ENCODE data around the gene GLRX. TPM values are rescaled to one million over a fixed set of nuclear protein-coding genes. Genes with fewer than 3 reads are reported as not detected.
A peak's percentile ranks its signal among the peaks of the same experiment; 100 is the strongest.

The GLRX gene
- total and polyA plus RNA-seq, 11 donors, result 69.7 to 293 (median 116) TPM

DNA sequence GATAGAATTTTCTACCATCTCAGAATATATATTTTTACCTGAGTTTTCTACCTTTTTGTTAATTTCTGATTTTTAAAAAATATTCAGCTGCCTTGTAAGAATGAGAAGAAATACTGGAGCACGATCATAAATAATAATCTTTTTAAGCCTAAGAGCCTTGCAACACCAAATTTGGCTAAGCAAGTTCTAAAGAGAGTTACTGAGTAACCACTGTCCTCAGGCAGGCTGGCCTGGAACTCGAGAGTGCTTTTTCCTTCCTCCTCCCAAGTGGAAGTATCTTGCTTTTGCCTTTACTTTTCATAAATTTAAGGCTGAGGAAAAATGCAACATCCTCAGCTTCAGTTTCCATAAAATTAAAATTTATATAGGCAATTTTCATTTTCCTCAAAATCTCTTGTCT is 21.0 kb downstream of the GLRX start:
- intact Hi-C loops (cut with DNase I), result loop anchor here in 1 of 10 donors (5.0 kb wide), 1 partner anchor 36 kb away; no protein-coding TSS in a partner anchor
- Histone ChIP-seq H3K27ac (peak overlapping the region in 7 of 12 donors; percentile 23 to 86 (median 70)), H3K9me3 (peaks cover 0 to 10% (median 0%) of the 10 kb centered on the region in 12 donors), H3K4me1 (peaks cover 0 to 34% (median 17%) of the 10 kb centered on the region in 12 donors), H3K4me3 (no peak overlapping the region), H3K36me3 (peaks cover 0 to 10% (median 0%) of the 10 kb centered on the region in 9 donors), H3K27me3 (no peaks in the 10 kb centered on the region)
- TF ChIP-seq POLR2A (IDR thresholded peaks at IDR 0.05), result no peak
- TF ChIP-seq, protein P1, sequence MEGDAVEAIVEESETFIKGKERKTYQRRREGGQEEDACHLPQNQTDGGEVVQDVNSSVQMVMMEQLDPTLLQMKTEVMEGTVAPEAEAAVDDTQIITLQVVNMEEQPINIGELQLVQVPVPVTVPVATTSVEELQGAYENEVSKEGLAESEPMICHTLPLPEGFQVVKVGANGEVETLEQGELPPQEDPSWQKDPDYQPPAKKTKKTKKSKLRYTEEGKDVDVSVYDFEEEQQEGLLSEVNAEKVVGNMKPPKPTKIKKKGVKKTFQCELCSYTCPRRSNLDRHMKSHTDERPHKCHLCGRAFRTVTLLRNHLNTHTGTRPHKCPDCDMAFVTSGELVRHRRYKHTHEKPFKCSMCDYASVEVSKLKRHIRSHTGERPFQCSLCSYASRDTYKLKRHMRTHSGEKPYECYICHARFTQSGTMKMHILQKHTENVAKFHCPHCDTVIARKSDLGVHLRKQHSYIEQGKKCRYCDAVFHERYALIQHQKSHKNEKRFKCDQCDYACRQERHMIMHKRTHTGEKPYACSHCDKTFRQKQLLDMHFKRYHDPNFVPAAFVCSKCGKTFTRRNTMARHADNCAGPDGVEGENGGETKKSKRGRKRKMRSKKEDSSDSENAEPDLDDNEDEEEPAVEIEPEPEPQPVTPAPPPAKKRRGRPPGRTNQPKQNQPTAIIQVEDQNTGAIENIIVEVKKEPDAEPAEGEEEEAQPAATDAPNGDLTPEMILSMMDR (IDR thresholded peaks at IDR 0.05), result no peak
- 52 to 78% (median 69%) methylated on average over 2 of the region's 2 CpGs for WGBS, 4 donors
- ATAC-seq (no peak), DNase-seq (no peak)

DNA sequence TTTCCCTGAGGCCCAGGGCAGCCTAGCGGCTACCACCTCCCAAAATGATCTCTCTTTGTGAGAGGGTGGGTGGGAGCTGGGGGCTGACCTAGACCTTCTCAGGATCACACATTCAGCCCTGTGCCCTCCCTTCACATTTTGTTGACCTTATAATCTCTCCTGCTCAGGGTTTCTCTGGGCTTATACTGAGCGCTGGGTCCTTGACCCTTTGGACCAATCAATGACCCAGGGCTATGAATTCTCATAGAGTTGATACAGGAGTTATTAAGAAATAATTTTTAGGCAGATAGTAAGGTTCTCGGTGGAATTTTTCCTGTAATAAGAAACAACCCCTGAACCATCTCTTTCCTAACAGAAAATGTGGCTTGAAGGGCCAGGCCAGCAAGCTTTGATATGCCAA is 22.0 kb downstream of the GLRX start:
- WGBS, 4 donors, result 95 to 99% (median 98%) methylated on average over 3 of the region's 3 CpGs
- ATAC-seq (no peak), DNase-seq (no peak)
- Histone ChIP-seq H3K4me1 (peaks cover 0 to 34% (median 17%) of the 10 kb centered on the region in 12 donors), H3K9me3 (peaks cover 0 to 10% (median 0%) of the 10 kb centered on the region in 12 donors), H3K36me3 (peaks cover 0 to 19% (median 0%) of the 10 kb centered on the region in 9 donors), H3K4me3 (no peak overlapping the region), H3K27ac (no peak overlapping the region), H3K27me3 (no peaks in the 10 kb centered on the region)
- TF ChIP-seq POLR2A (IDR thresholded peaks at IDR 0.05), result no peak
- TF ChIP-seq, protein P1 (IDR thresholded peaks at IDR 0.05), result no peak
- intact Hi-C loops (cut with DNase I), result loop anchor here in 1 of 10 donors (5.0 kb wide), 1 partner anchor 37 kb away; no protein-coding TSS in a partner anchor

DNA sequence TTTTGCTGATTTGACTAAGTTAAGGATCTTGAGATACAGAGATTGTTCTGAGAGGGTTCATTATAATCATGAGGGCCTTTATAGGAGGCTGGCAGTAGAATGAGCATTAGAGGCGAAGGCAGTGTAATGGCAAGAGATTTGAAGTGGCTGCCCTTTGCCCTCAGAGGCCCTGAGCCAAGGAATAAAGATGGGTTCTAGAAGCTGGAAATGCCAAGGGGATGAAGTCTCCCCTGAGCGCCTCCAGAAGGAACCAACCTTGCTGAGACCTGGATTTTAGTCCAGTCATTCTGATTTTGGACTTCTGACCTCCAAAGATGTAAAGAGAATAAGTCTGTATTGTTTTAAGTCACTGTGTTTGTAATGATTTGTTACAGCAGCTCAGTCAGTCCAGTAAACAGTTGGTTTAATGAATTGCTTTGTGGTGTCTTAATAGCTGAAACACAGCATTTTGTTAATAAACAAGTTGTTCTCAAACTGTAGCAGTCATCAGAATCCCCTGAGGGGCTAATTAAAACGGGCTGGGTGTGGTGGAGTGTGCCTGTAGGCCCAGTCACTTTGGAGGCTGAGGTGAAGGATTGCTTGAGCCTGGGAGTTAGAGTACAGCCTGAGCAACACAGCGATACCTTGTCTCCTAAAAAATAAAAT is 23.2 kb downstream of the GLRX start:
- no peaks in the 10 kb centered on the region for H3K27me3 ChIP-seq
- WGBS, 4 donors, result 95 to 98% (median 97%) methylated on average over 4 of the region's 4 CpGs
- H3K4me3 ChIP-seq, result no peak overlapping the region
- DNase-seq (no peak), ATAC-seq (no peak)
- H3K27ac ChIP-seq, result no peak overlapping the region
- peaks cover 0 to 30% (median 7%) of the 10 kb centered on the region in 9 donors for H3K36me3 ChIP-seq
- intact Hi-C loops (cut with DNase I), result no loop called here
- H3K4me1 ChIP-seq, result peaks cover 0 to 34% (median 16%) of the 10 kb centered on the region in 12 donors
- TF ChIP-seq, protein P1 (IDR thresholded peaks at IDR 0.05), result no peak
- TF ChIP-seq POLR2A (IDR thresholded peaks at IDR 0.05), result no peak
- no peaks in the 10 kb centered on the region for H3K9me3 ChIP-seq

DNA sequence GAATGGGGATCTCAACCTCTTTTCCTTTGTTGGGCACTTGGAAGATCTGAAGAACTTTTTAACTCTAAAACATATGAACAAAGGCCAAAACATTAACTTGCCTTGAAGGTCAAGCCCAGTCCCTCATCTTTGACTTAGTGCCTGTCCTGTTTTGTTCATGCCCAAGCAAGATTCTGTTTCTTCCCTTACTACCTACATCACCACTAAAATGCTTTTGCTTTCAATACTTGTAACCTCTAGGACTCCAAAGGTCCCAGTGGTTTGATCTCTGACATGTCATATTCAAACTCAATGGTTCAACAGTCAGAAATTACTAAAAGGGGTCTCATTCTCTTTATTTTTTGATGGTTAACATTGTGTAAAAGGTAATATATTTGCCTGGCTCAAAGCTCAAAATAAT is 24.0 kb downstream of the GLRX start:
- DNase-seq, result no peak
- intact Hi-C loops (cut with DNase I), result no loop called here
- TF ChIP-seq, protein P1 (IDR thresholded peaks at IDR 0.05), result no peak
- no peak for TF ChIP-seq POLR2A (IDR thresholded peaks at IDR 0.05)

More for the DNA sequence above, 24.0 kb downstream of the GLRX start:
- Histone ChIP-seq H3K9me3 (no peaks in the 10 kb centered on the region), H3K27ac (no peak overlapping the region), H3K4me3 (no peak overlapping the region), H3K27me3 (no peaks in the 10 kb centered on the region), H3K36me3 (peaks cover 0 to 38% (median 14%) of the 10 kb centered on the region in 9 donors), H3K4me1 (peaks cover 0 to 26% (median 16%) of the 10 kb centered on the region in 12 donors)
- no peak for ATAC-seq

Measured in heart left ventricle (tissue), 16 donors.